Measurements from ENCODE around the gene PTPRD.

DNA sequence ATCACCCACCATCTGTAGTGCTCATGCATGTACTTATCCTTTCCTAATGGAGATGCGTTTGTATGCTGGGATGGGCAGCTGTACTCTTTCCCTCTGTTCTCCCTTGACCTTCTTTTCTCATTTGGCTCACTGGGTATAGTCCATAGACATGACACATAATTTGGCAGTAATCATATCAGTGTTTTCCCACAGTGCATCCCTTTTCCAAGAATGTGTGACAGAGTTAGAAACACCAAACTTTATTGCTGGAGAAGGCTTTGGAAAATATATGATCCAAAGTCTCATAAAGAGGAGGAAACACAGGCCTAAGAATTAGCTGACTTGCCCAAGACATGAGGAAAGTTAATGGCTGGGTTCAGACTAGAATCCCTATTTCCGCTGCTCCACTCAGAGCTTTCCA lies 1579.8 kb downstream of the PTPRD start:
- no peak for TF ChIP-seq YY1 (IDR thresholded peaks at IDR 0.05; ENCODE audit: extremely low read depth, insufficient replicate concordance, low read depth, low read length)
- TF ChIP-seq POLR2AphosphoS5 (IDR thresholded peaks at IDR 0.05; ENCODE audit: low read depth, low read length): no peak
- no peak for TF ChIP-seq POLR2A (IDR thresholded peaks at IDR 0.05; ENCODE audit: borderline replicate concordance, extremely low read depth, insufficient read depth, insufficient read length)
- TF ChIP-seq EZH2 (IDR thresholded peaks at IDR 0.05): no peak
- TF ChIP-seq SIN3A (IDR thresholded peaks at IDR 0.05; ENCODE audit: low read depth): no peak
- no peak for TF ChIP-seq ZNF274 (IDR thresholded peaks at IDR 0.05; ENCODE audit: low read depth, low read length)
- TF ChIP-seq CTCF (IDR thresholded peaks at IDR 0.05 in 2 of 3, conservative IDR thresholded peaks at IDR 0.05 in 1 of 3; ENCODE audit: borderline replicate concordance in 1 of 3, insufficient read depth in 1 of 3, low read depth in 2 of 3, low read length in 2 of 3): no peak
- TF ChIP-seq CEBPB (IDR thresholded peaks at IDR 0.05; ENCODE audit: low read depth): no peak
- no peak for TF ChIP-seq EZH2phosphoT487 (IDR thresholded peaks at IDR 0.05; ENCODE audit: borderline replicate concordance)
- TF ChIP-seq SRF (IDR thresholded peaks at IDR 0.05; ENCODE audit: low read depth): no peak
- TF ChIP-seq REST (IDR thresholded peaks at IDR 0.05; ENCODE audit: low read depth): no peak
- no peak for TF ChIP-seq TCF7L2 (IDR thresholded peaks at IDR 0.05; ENCODE audit: borderline replicate concordance, extremely low read depth, insufficient read depth, insufficient read length)
- no peak for TF ChIP-seq CBX3 (IDR thresholded peaks at IDR 0.05; ENCODE audit: low read depth)
- no peak for TF ChIP-seq SP1 (IDR thresholded peaks at IDR 0.05; ENCODE audit: low read depth)
